HCT116 (cell line): ENCODE results near the gene RAB5IF.

ENCODE experiments used
- CBX3 ChIP-seq: IDR thresholded peaks from 2 replicates; pipeline ENCODE4 v1.6.1; 2012; ENCODE audit warnings: low read depth
- EGR1 ChIP-seq: IDR thresholded peaks from 2 replicates; pipeline ENCODE4 v1.6.1; 2012; ENCODE audit warnings: low read depth
- RAD21 ChIP-seq: IDR thresholded peaks from 2 replicates; pipeline ENCODE4 v1.6.1; 2012; ENCODE audit warnings: low read depth, mild to moderate bottlenecking
- TF ChIP-seq, protein P1 (sequence below): IDR thresholded peaks from 2 replicates; pipeline ENCODE4 v1.6.1; 2012
- TF ChIP-seq, protein P2 (sequence below), 3 experiments: fragments of 200-600 bp in 1 of 3; sonication (generic) in 1 of 3; IDR thresholded peaks in 2 of 3; conservative IDR thresholded peaks in 1 of 3; 2 replicates each; pipeline ENCODE4 v1.5.1; 2012 to 2017; ENCODE audit warnings: low read depth in 2 of 3, low read length in 2 of 3, antibody characterized with exemption in 1 of 3, borderline replicate concordance in 1 of 3, control low read depth in 1 of 3, mild to moderate bottlenecking in 1 of 3, mixed read lengths in 1 of 3, mixed run types in 1 of 3, moderate library complexity in 1 of 3; ENCODE audit not compliant: insufficient read depth in 1 of 3

- TF ChIP-seq EGR1 (no peak), RAD21 (no peak), CBX3 (no peak)
- TF ChIP-seq, protein P1, sequence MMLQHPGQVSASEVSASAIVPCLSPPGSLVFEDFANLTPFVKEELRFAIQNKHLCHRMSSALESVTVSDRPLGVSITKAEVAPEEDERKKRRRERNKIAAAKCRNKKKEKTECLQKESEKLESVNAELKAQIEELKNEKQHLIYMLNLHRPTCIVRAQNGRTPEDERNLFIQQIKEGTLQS, result no peak
- TF ChIP-seq, protein P2, sequence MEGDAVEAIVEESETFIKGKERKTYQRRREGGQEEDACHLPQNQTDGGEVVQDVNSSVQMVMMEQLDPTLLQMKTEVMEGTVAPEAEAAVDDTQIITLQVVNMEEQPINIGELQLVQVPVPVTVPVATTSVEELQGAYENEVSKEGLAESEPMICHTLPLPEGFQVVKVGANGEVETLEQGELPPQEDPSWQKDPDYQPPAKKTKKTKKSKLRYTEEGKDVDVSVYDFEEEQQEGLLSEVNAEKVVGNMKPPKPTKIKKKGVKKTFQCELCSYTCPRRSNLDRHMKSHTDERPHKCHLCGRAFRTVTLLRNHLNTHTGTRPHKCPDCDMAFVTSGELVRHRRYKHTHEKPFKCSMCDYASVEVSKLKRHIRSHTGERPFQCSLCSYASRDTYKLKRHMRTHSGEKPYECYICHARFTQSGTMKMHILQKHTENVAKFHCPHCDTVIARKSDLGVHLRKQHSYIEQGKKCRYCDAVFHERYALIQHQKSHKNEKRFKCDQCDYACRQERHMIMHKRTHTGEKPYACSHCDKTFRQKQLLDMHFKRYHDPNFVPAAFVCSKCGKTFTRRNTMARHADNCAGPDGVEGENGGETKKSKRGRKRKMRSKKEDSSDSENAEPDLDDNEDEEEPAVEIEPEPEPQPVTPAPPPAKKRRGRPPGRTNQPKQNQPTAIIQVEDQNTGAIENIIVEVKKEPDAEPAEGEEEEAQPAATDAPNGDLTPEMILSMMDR (IDR thresholded peaks at IDR 0.05 in 2 of 3, conservative IDR thresholded peaks at IDR 0.05 in 1 of 3; ENCODE audit: borderline replicate concordance in 1 of 3, insufficient read depth in 1 of 3, low read depth in 2 of 3, low read length in 2 of 3), result no peak
Measured at GRCh38 chr20:36653456-36653855, 47.9 kb downstream of the RAB5IF start.
